CD4-positive, alpha-beta T cell (primary cell): ENCODE results near the gene PRKG1. TPM values are rescaled to one million over a fixed set of nuclear protein-coding genes. Genes with fewer than 3 reads are reported as not detected.

Experiments
- ATAC-seq: fragments of 200-7000 bp; cut with Tn5 transposase; one replicate; pipeline ENCODE4 v1.10.0; 2022; ENCODE audit warnings: mild to moderate bottlenecking; ENCODE audit not compliant: poor library complexity
- CTCF ChIA-PET: fragments of 350-600 bp; sonication (Branson Sonifier 250); formaldehyde crosslinking; loops from one replicate; lab custom pipeline; 2021; ENCODE audit warnings: antibody characterized with exemption, inconsistent platforms; lab: Charles Lee
- POLR2A ChIA-PET: fragments of 350-600 bp; sonication (Branson Sonifier 250); formaldehyde crosslinking; loops from one replicate; lab custom pipeline; 2021; ENCODE audit warnings: antibody characterized with exemption, inconsistent platforms; lab: Charles Lee
- DNase-seq, 14 experiments: peaks; one replicate each; pipeline ENCODE4 v3.0.0-alpha.2; 2013 to 2020; ENCODE audit warnings: mixed read lengths in 2 of 14
- H3K27ac ChIP-seq, 2 donors: one replicate each; pipeline versions ENCODE4 v1.5.1 to v1.7.0; 2013; ENCODE audit warnings: low read length in 2 of 2, low read depth in 1 of 2, mild to moderate bottlenecking in 1 of 2
- H3K27me3 ChIP-seq, 2 experiments: 1 replicate in 1 of 2; 2 replicates in 1 of 2; pipeline versions ENCODE4 v1.6.1 to v1.7.0; 2013; ENCODE audit warnings: low read length in 2 of 2, control low read depth in 1 of 2, mild to moderate bottlenecking in 1 of 2, moderate library complexity in 1 of 2; ENCODE audit not compliant: insufficient read depth in 2 of 2, control insufficient read depth in 1 of 2
- H3K36me3 ChIP-seq: one replicate; pipeline ENCODE4 v1.6.1; 2013; ENCODE audit warnings: low read length, control low read depth; ENCODE audit not compliant: insufficient read depth
- H3K4me1 ChIP-seq: one replicate; pipeline ENCODE4 v1.6.1; 2013; ENCODE audit warnings: low read length, control low read depth; ENCODE audit not compliant: insufficient read depth
- H3K4me3 ChIP-seq: one replicate; pipeline ENCODE4 v1.5.1; 2013; ENCODE audit warnings: mild to moderate bottlenecking, low read length, moderate library complexity
- H3K9me3 ChIP-seq, 2 experiments: 1 replicate in 1 of 2; 2 replicates in 1 of 2; pipeline versions ENCODE4 v1.6.1 to v1.7.0; 2013; ENCODE audit warnings: low read length in 2 of 2, mild to moderate bottlenecking in 2 of 2, control low read depth in 1 of 2, moderate library complexity in 1 of 2; ENCODE audit not compliant: control insufficient read depth in 1 of 2, insufficient read depth in 1 of 2
- H3K27ac Mint-ChIP-seq: one replicate; pipeline ENCODE4 v1.8.0; 2020; ENCODE audit warnings: mixed read lengths
- H3K27me3 Mint-ChIP-seq: one replicate; pipeline ENCODE4 v1.8.0; 2021; ENCODE audit warnings: mixed read lengths
- H3K36me3 Mint-ChIP-seq: one replicate; pipeline ENCODE4 v1.8.0; 2021; ENCODE audit warnings: low read depth, mixed read lengths
- H3K4me1 Mint-ChIP-seq: one replicate; pipeline ENCODE4 v1.8.0; 2021; ENCODE audit warnings: low read depth, mixed read lengths
- H3K4me3 Mint-ChIP-seq: one replicate; pipeline ENCODE4 v1.8.0; 2020; ENCODE audit warnings: mild to moderate bottlenecking, mixed read lengths
- H3K9me3 Mint-ChIP-seq: one replicate; pipeline ENCODE4 v1.8.0; 2020; ENCODE audit warnings: mixed read lengths
- intact Hi-C, 2 experiments: fragments of 100-400 bp; cut with DNase I in 1 of 2; cut with micrococcal nuclease in 1 of 2; formaldehyde crosslinking; loops; one replicate each; pipeline versions ENCODE4 v1.15.1 to v1.9.0; 2023 to 2025; cut with DNase I, micrococcal nuclease
- total RNA-seq, 174 experiments: library from RNA in 2 of 174; stranded (reverse) in 2 of 174; gene quantifications; one replicate each; pipeline ENCODE4 v1.2.3 and lab custom pipeline; 2021 to 2026
- TF ChIP-seq, protein P1 (sequence below): fragments of 200-600 bp; IDR thresholded peaks from one replicate; pipeline ENCODE4 v1.8.0; 2022; ENCODE audit warnings: antibody characterized with exemption, mild to moderate bottlenecking

Gene PRKG1
- total RNA-seq, 2 experiments from 2014 or later = 0.31 TPM; not detected in 1

DNA sequence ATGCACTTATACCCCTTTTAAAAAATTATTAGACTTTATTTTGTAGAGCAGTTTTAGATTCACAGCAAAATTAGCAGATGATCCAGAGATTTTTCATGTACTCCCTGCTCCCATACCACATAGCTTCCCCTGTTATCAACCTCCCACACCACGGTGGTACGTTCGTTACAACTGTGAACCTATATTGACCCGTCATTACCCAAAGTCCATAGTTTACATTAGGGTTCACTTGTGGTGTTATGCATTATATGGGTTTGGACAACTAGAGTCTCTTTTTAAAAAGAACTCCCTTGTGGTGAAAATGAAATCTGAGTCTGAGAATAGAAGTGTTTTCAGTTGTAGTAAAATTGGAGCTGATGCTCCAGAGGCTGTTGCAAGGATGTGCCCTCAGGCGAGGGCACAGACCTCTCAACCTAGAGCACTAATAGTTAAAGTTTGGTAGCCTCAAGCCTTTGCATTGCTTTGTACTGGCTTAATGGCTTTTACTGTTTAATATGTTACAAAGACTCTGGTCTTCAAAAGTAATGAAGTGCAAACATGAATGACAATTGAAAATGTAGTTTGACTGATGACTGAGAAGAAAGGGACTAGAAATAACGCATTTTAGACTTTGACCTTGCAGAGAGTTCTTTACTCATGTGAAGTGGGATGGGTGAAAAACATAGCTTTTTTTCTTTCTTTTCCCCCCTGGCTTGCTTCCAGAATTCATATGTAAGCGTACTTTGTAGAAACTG is 655.7 kb downstream of the PRKG1 start:
- H3K4me1 ChIP-seq = no peaks in the 10 kb centered on the region
- H3K4me1 Mint-ChIP-seq = no peaks in the 10 kb centered on the region
- DNase-seq (no peak), ATAC-seq (no peak)
- TF ChIP-seq, protein P1, sequence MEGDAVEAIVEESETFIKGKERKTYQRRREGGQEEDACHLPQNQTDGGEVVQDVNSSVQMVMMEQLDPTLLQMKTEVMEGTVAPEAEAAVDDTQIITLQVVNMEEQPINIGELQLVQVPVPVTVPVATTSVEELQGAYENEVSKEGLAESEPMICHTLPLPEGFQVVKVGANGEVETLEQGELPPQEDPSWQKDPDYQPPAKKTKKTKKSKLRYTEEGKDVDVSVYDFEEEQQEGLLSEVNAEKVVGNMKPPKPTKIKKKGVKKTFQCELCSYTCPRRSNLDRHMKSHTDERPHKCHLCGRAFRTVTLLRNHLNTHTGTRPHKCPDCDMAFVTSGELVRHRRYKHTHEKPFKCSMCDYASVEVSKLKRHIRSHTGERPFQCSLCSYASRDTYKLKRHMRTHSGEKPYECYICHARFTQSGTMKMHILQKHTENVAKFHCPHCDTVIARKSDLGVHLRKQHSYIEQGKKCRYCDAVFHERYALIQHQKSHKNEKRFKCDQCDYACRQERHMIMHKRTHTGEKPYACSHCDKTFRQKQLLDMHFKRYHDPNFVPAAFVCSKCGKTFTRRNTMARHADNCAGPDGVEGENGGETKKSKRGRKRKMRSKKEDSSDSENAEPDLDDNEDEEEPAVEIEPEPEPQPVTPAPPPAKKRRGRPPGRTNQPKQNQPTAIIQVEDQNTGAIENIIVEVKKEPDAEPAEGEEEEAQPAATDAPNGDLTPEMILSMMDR = no peak
- no peaks in the 10 kb centered on the region for H3K27me3 Mint-ChIP-seq
- H3K9me3 ChIP-seq = no peaks in the 10 kb centered on the region
- H3K27ac ChIP-seq = no peak overlapping the region
- CTCF ChIA-PET = no interaction called here
- no peaks in the 10 kb centered on the region for H3K9me3 Mint-ChIP-seq
- no peaks in the 10 kb centered on the region for H3K27me3 ChIP-seq
- no peak overlapping the region for H3K4me3 ChIP-seq
- intact Hi-C loops = no loop called here
- no peaks in the 10 kb centered on the region for H3K36me3 ChIP-seq
- no peaks in the 10 kb centered on the region for H3K36me3 Mint-ChIP-seq
- no peak overlapping the region for H3K27ac Mint-ChIP-seq
- no peak overlapping the region for H3K4me3 Mint-ChIP-seq
- POLR2A ChIA-PET = interaction anchor here (1.2 kb wide), 1 partner anchor 30 kb away, joined by 3 read pairs; the partner anchor contains the start of gene CSTF2T

DNA sequence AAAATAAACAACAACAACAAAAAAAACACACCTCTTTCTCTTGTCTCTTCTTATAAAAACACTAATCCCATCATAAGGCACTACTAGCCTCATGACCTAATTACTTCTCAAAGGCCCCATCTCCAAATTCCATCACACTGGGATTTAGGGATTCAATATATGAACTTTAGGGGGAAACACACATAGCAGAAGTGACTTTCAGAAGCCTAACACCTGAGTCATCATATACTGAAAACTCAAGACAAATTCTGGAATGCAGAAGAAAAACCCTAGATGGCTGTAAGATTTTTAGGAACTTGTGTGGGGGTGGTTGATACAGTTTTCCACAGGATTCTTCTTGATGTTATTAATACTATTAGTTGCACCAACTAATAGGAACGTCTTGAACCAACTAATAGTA is 658.8 kb downstream of the PRKG1 start:
- no peak overlapping the region for H3K4me3 ChIP-seq
- TF ChIP-seq, protein P1 = no peak
- H3K4me1 ChIP-seq = no peaks in the 10 kb centered on the region
- CTCF ChIA-PET = no interaction called here
- no peaks in the 10 kb centered on the region for H3K4me1 Mint-ChIP-seq
- no peak overlapping the region for H3K4me3 Mint-ChIP-seq
- POLR2A ChIA-PET = no interaction called here
- ATAC-seq (no peak), DNase-seq (no peak)
- H3K27ac ChIP-seq = no peak overlapping the region
- no peak overlapping the region for H3K27ac Mint-ChIP-seq
- H3K9me3 ChIP-seq = no peaks in the 10 kb centered on the region
- H3K27me3 ChIP-seq = no peaks in the 10 kb centered on the region
- no peaks in the 10 kb centered on the region for H3K36me3 ChIP-seq
- intact Hi-C loops = no loop called here
- no peaks in the 10 kb centered on the region for H3K9me3 Mint-ChIP-seq
- peaks cover 1% of the 10 kb centered on the region for H3K27me3 Mint-ChIP-seq
- H3K36me3 Mint-ChIP-seq = no peaks in the 10 kb centered on the region

DNA sequence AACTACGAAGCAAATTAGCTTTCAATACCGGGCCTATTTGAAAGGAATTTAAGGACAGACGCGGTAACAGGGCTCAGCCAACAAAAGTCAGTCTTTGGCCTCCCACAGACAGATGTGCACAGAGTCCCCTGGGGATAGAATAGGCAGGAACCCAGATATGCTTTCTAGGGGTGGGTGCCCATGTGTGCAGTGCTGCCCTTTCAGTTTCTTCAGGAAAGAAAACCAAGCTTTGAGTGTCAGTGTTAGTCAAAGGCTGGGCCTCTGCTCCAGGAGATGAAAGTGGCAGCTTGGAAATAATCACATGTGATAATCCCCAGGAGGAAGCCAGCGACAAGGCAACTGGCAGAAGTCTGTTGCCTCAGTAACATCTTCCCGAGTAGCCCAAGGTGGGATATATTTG is 668.9 kb downstream of the PRKG1 start:
- Histone ChIP-seq H3K4me1 (no peaks in the 10 kb centered on the region), H3K9me3 (no peaks in the 10 kb centered on the region), H3K27ac (no peak overlapping the region), H3K36me3 (no peaks in the 10 kb centered on the region), H3K27me3 (no peaks in the 10 kb centered on the region), H3K4me3 (no peak overlapping the region)
- TF ChIP-seq, protein P1 = no peak
- DNase-seq (no peak), ATAC-seq (no peak)
- Mint-ChIP-seq H3K4me3 (no peak overlapping the region), H3K4me1 (no peaks in the 10 kb centered on the region), H3K27me3 (peaks cover 11% of the 10 kb centered on the region), H3K9me3 (no peaks in the 10 kb centered on the region), H3K36me3 (no peaks in the 10 kb centered on the region), H3K27ac (no peak overlapping the region)
- CTCF ChIA-PET = no interaction called here
- POLR2A ChIA-PET = no interaction called here
- intact Hi-C loops = no loop called here
